Activated CD8-positive, alpha-beta T cell treated with anti-CD3 and anti-CD28 coated beads for 36 hours (primary cell): ENCODE data around the gene CYP2A6. TPM values are rescaled to one million over a fixed set of nuclear protein-coding genes. Genes with fewer than 3 reads are reported as not detected.
A peak's percentile ranks its signal among the peaks of the same experiment; 100 is the strongest.

Experiments
- ATAC-seq: fragments of 200-7000 bp; cut with Tn5 transposase; one replicate; pipeline ENCODE4 v1.10.0; 2021; ENCODE audit warnings: mild to moderate bottlenecking, moderate library complexity
- CTCF ChIA-PET: fragments of 350-600 bp; sonication (Branson Sonifier 250); formaldehyde crosslinking; loops from one replicate; lab custom pipeline; 2021; ENCODE audit warnings: antibody characterized with exemption; lab: Charles Lee
- POLR2A ChIA-PET: fragments of 350-600 bp; sonication (Branson Sonifier 250); formaldehyde crosslinking; loops from one replicate; lab custom pipeline; 2021; ENCODE audit warnings: antibody characterized with exemption; lab: Charles Lee
- DNase-seq: peaks from one replicate; pipeline ENCODE4 v3.0.0-alpha.2; 2020
- H3K27ac Mint-ChIP-seq: one replicate; pipeline ENCODE4 v1.8.0; 2021; ENCODE audit warnings: mild to moderate bottlenecking, mixed read lengths
- H3K27me3 Mint-ChIP-seq: one replicate; pipeline ENCODE4 v1.8.0; 2021; ENCODE audit warnings: mixed read lengths
- H3K36me3 Mint-ChIP-seq: one replicate; pipeline ENCODE4 v1.8.0; 2021; ENCODE audit warnings: low read depth, mixed read lengths
- H3K4me1 Mint-ChIP-seq: one replicate; pipeline ENCODE4 v1.8.0; 2021; ENCODE audit warnings: low read depth, mixed read lengths
- H3K4me3 Mint-ChIP-seq: one replicate; pipeline ENCODE4 v1.8.0; 2021; ENCODE audit warnings: mild to moderate bottlenecking, moderate library complexity, mixed read lengths
- H3K9me3 Mint-ChIP-seq: one replicate; pipeline ENCODE4 v1.8.0; 2021; ENCODE audit warnings: mixed read lengths
- intact Hi-C: fragments of 100-400 bp; cut with micrococcal nuclease; formaldehyde crosslinking; loops from one replicate; pipeline ENCODE4 v1.10.0; 2022
- total RNA-seq, 2 experiments: library from RNA; stranded (reverse); gene quantifications; one replicate each; pipeline ENCODE4 v1.2.3, GENCODE V29; 2021
- TF ChIP-seq, protein P1 (sequence below): fragments of 200-600 bp; IDR thresholded peaks from one replicate; pipeline ENCODE4 v1.8.0; 2022; ENCODE audit warnings: antibody characterized with exemption, mild to moderate bottlenecking

CYP2A6 gene
- total RNA-seq, 2 experiments from 2014 or later, result 0.41 TPM; not detected in 1

DNA sequence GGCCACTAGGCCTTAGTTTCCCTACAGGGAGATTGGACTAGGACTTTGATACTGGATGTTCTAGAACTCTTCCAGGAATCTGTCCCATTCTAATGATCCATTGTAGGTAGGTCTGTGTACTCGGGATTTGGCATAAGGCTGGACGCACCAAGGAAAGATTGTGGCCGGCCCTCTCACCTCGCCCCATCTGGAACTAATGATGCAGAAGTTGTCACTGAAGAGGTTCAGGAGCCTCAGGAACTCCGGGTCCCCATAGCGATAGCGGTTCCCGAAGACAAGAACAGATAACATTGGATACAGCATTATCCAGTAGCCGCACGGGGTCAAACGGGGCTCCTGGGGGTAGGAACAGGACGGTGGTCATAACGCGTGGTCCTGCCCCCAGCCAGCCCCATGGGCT, 40.1 kb downstream of the CYP2A6 start:
- Mint-ChIP-seq H3K9me3 (no peaks in the 10 kb centered on the region), H3K36me3 (peaks cover 21% of the 10 kb centered on the region), H3K4me3 (peak overlapping the region; percentile 74), H3K4me1 (peaks cover 46% of the 10 kb centered on the region), H3K27me3 (no peaks in the 10 kb centered on the region), H3K27ac (no peak overlapping the region)
- ChIA-PET CTCF (no interaction called here), POLR2A (no interaction called here)
- intact Hi-C loops, result no loop called here
- DNase-seq, result no peak
- ATAC-seq, result no peak
- TF ChIP-seq, protein P1, sequence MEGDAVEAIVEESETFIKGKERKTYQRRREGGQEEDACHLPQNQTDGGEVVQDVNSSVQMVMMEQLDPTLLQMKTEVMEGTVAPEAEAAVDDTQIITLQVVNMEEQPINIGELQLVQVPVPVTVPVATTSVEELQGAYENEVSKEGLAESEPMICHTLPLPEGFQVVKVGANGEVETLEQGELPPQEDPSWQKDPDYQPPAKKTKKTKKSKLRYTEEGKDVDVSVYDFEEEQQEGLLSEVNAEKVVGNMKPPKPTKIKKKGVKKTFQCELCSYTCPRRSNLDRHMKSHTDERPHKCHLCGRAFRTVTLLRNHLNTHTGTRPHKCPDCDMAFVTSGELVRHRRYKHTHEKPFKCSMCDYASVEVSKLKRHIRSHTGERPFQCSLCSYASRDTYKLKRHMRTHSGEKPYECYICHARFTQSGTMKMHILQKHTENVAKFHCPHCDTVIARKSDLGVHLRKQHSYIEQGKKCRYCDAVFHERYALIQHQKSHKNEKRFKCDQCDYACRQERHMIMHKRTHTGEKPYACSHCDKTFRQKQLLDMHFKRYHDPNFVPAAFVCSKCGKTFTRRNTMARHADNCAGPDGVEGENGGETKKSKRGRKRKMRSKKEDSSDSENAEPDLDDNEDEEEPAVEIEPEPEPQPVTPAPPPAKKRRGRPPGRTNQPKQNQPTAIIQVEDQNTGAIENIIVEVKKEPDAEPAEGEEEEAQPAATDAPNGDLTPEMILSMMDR, result no peak

DNA sequence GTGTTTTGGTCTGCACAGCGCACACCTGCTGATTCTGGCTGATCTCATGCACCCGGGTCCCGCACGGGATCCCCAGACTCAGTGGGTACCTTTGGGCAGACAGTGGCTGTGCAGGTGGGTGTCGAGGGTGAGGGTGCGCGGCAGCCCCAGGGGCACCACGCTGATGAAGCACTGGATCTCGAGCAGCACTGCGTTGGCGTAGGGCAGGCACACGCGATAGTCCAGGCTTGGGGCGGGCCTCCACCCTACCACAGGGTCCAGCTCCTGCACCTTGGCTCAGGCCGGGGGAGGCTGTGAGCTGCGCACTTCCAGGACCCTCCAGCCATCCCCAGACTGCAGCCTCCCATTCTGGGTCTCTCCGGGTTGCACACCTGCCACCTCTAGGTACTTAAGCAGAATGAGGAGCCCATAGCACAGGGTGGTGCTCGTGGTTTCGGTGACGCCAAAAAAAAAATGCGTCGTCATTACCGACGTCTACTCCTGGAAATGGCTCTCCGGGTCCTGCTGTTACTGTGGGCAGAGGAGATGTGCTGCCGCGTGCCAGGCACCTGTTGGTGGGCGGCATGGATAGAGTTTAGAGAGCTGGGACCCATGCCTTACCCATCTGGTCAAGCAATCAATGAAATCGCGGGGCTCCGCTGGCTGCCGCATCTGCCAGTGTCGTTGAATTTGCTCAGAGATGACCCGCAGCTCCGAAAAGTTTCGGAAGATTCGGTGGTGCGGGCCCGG, 40.7 kb downstream of the CYP2A6 start:
- CTCF ChIA-PET, result interaction anchor here (1.0 to 2.2 kb wide), 3 partner anchors 10 to 146 kb away, joined by 3 to 5 read pairs (median 4); no protein-coding TSS in a partner anchor
- TF ChIP-seq, protein P1, result no peak
- Mint-ChIP-seq H3K4me3 (peak overlapping the region; percentile 74), H3K36me3 (peaks cover 27% of the 10 kb centered on the region), H3K27me3 (no peaks in the 10 kb centered on the region), H3K4me1 (peaks cover 53% of the 10 kb centered on the region), H3K9me3 (no peaks in the 10 kb centered on the region), H3K27ac (no peak overlapping the region)
- intact Hi-C loops, result no loop called here
- DNase-seq (no peak), ATAC-seq (no peak)
- POLR2A ChIA-PET, result interaction anchor here (0.6 kb wide), 1 partner anchor 32 kb away, joined by 3 read pairs; no protein-coding TSS in a partner anchor

DNA sequence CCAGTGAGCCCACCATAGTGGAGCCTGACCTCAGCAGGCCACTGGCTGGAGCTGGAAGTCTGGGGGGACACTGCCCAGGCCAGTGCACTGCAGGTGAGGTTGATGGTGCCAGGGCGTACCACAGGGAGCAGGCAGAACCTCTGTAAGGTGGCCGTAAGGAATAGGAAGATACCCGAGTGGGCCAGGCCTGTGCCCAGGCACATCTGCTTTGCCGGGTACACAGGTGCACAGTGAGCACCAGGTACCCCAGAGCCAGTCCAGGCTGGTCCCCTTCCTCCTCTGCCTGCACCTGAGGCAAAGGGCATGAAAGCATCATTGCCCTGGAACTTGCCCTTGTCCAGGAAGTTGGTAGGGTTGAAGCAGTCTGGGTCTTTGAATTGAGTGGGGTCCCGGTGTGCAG, 41.8 kb downstream of the CYP2A6 start:
- ChIA-PET POLR2A (no interaction called here), CTCF (interaction anchor here (1.1 to 4.5 kb wide), 7 partner anchors 11 to 174 kb away, joined by 3 to 36 read pairs (median 5); partner anchors contain the start of gene RAB4B)
- TF ChIP-seq, protein P1, result no peak
- DNase-seq (no peak), ATAC-seq (no peak)
- no peak overlapping the region for H3K27ac Mint-ChIP-seq
- no peaks in the 10 kb centered on the region for H3K27me3 Mint-ChIP-seq
- H3K36me3 Mint-ChIP-seq, result peaks cover 33% of the 10 kb centered on the region
- H3K4me3 Mint-ChIP-seq, result no peak overlapping the region
- no peaks in the 10 kb centered on the region for H3K9me3 Mint-ChIP-seq
- peaks cover 63% of the 10 kb centered on the region for H3K4me1 Mint-ChIP-seq
- intact Hi-C loops, result no loop called here

DNA sequence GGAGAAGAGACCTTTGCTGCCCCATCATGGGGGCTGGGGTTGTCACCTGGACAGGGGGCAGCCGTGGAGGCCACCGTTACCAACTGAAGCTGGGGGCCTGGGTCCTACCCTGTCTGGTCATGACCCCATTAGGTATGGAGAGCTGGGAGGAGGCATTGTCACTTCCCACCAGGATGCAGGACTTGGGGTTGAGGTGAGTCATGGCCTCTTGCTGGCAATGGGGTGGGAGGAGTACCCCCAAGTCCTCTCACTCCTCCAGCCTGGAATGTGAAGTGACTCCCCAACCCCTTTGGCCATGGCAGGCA, 42.3 kb downstream of the CYP2A6 start:
- DNase-seq (no peak), ATAC-seq (no peak)
- Mint-ChIP-seq H3K4me1 (peaks cover 68% of the 10 kb centered on the region), H3K36me3 (peaks cover 37% of the 10 kb centered on the region), H3K9me3 (no peaks in the 10 kb centered on the region), H3K27me3 (no peaks in the 10 kb centered on the region), H3K4me3 (no peak overlapping the region), H3K27ac (peak overlapping the region; percentile 88)
- TF ChIP-seq, protein P1, result no peak
- intact Hi-C loops, result no loop called here
- CTCF ChIA-PET, result interaction anchor here (1.1 to 4.5 kb wide), 10 partner anchors 12 to 173 kb away, joined by 3 to 36 read pairs (median 6); partner anchors contain the start of gene RAB4B
- POLR2A ChIA-PET, result interaction anchor here (0.6 to 2.9 kb wide), 2 partner anchors 53 to 64 kb away, joined by 3 to 12 read pairs; no protein-coding TSS in a partner anchor
